ENCODE measurements around the gene ZCCHC24. TPM values are rescaled to one million over a fixed set of nuclear protein-coding genes. Genes with fewer than 3 reads are reported as not detected.

ZCCHC24 gene
- total and polyA plus RNA-seq, 2 of the 8 experiments (the other 6 are each of a cell fraction or from before 2014, with no cell fraction given) = 3.9 to 6.9 TPM

- Histone ChIP-seq H2BK15ac (ENCODE audit: low read length) (no peak overlapping the region), H3K14ac (ENCODE audit: insufficient read length) (no peak overlapping the region), H3K4me1 (replicated peaks in 1 of 4; ENCODE audit: control insufficient read depth in 3 of 4, insufficient read depth in 4 of 4, low read length in 3 of 4) (peaks cover 0 to 4% (median 0%) of the 10 kb centered on the region in 4 experiments; a peak in 1 of 7 replicates), H3K18ac (ENCODE audit: extremely low read depth, low read length) (no peak overlapping the region), H3K27ac (ENCODE audit: low read depth, low read length) (no peak overlapping the region), H2BK20ac (ENCODE audit: low read length) (no peak overlapping the region), H4K91ac (replicated peaks; ENCODE audit: insufficient read length, low read length) (no peak overlapping the region), H3K27me3 (replicated peaks in 1 of 4; ENCODE audit: control insufficient read depth in 3 of 4, extremely low read depth in 1 of 4, insufficient read depth in 3 of 4, low read length in 3 of 4) (no peaks in the 10 kb centered on the region), H3K4me2 (ENCODE audit: insufficient read depth in 1 of 2, low read depth in 2 of 2, low read length in 2 of 2) (no peak overlapping the region), H4K5ac (ENCODE audit: insufficient read length, low read depth, low read length) (no peak overlapping the region), H3K9me3 (ENCODE audit: insufficient read depth in 2 of 2, low read depth in 1 of 2, low read length in 1 of 2) (no peaks in the 10 kb centered on the region), H3K79me2 (ENCODE audit: control insufficient read depth in 1 of 2, insufficient read depth in 2 of 2, low read length in 2 of 2) (no peaks in the 10 kb centered on the region), H3K79me1 (ENCODE audit: low read depth, low read length) (no peaks in the 10 kb centered on the region), H3K4ac (replicated peaks; ENCODE audit: insufficient read length, low read depth, low read length) (no peak overlapping the region), H3K9ac (replicated peaks in 1 of 4; ENCODE audit: extremely low read depth in 1 of 4, low read depth in 3 of 4, low read length in 3 of 4) (no peak overlapping the region), H2BK5ac (ENCODE audit: low read depth, low read length) (no peak overlapping the region), H3K23me2 (ENCODE audit: low read depth, low read length) (no peaks in the 10 kb centered on the region; the same call in 1 of the 2 replicates), H3K36me3 (ENCODE audit: control insufficient read depth in 2 of 4, insufficient read depth in 4 of 4, low read length in 3 of 4) (no peaks in the 10 kb centered on the region), H3K23ac (ENCODE audit: insufficient read length) (no peak overlapping the region), H2BK120ac (replicated peaks; ENCODE audit: low read depth, low read length) (no peak overlapping the region), H3K56ac (replicated peaks; ENCODE audit: insufficient read length, low read depth, low read length) (no peak overlapping the region), H2AK5ac (ENCODE audit: low read depth, low read length) (no peak overlapping the region), H2BK12ac (ENCODE audit: low read depth, low read length) (no peak overlapping the region), H4K8ac (ENCODE audit: extremely low read depth, insufficient read depth, low read length) (0 out of 2 replicates have a peak overlapping the region, but pooled peaks have one; percentile 9), H2AFZ (ENCODE audit: low read length) (no peak overlapping the region), H3K4me3 (ENCODE audit: extremely low read depth in 1 of 4, insufficient read depth in 2 of 4, low read depth in 3 of 4, low read length in 4 of 4) (no peak overlapping the region), H4K20me1 (replicated peaks in 1 of 2; ENCODE audit: control insufficient read depth in 1 of 2, insufficient read depth in 2 of 2, low read length in 2 of 2) (no peaks in the 10 kb centered on the region)
- TF ChIP-seq POLR2A (IDR thresholded peaks at IDR 0.05; ENCODE audit: control extremely low read depth in 1 of 2, low read depth in 2 of 2, low read length in 2 of 2) (no peak), POLR2AphosphoS5 (IDR thresholded peaks at IDR 0.05; ENCODE audit: low read depth, low read length) (no peak), RXRA (IDR thresholded peaks at IDR 0.05; ENCODE audit: insufficient read depth, low read depth, low read length) (no peak), TBP (IDR thresholded peaks at IDR 0.05; ENCODE audit: low read depth, low read length) (no peak)
- DNase-seq (ENCODE audit: low read depth in 1 of 2, low spot score in 2 of 2) (no peak), FAIRE-seq (no peak)
- WGBS, 2 experiments (ENCODE audit: extremely low coverage in 1 of 2, insufficient coverage in 1 of 2, insufficient read length in 1 of 2, insufficient replicate concordance in 2 of 2, low coverage in 1 of 2, low lambda C conversion rate in 2 of 2, missing lambda C conversion rate in 1 of 2) = 84% methylated on average over 7 of the region's 7 CpGs; no CpG with 5 or more reads in 1 of the 2 experiments
- ChIA-PET CTCF (ENCODE audit: partially characterized antibody) (interaction anchor here (1.0 to 4.1 kb wide), 7 partner anchors 8 to 101 kb away, joined by 3 to 25 read pairs (median 6); no protein-coding TSS in a partner anchor), POLR2A (ENCODE audit: partially characterized antibody) (interaction anchor here (1.4 kb wide), 1 partner anchor 21 kb away, joined by 3 read pairs; no protein-coding TSS in a partner anchor)
Measured at GRCh38 chr10:79475119-79475653, 29.8 kb upstream of the ZCCHC24 start.
